ENCODE data around the gene FGB.
"Not testable (repeated sequence)": the region's sequence is repeated elsewhere in the genome, so short reads cannot be mapped to it uniquely, and the experiment has no call there.

DNA sequence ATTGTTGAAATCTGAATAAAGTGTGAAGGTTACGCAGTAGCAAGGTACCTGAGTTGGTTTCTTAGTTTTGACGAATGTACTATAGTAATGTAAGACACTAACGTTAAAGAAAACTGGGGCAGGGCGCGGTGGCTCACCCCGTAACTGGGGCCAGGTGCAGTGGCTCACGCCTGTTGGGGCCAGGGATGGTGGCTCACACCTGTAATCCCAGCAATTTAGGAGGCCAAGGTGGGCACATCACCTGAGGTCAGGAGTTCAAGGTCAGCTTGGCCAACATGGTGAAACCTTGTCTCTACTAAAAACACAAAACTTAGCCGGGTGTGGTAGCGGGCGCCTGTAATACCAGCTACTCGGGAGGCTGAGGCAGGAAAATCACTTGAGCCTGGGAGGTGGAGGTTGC, 34.5 kb downstream of the FGB start:
- TF ChIP-seq POLR2AphosphoS5 (IDR thresholded peaks at IDR 0.05; ENCODE audit: low read depth, low read length); POLR2A (IDR thresholded peaks at IDR 0.05; ENCODE audit: low read depth, low read length); TAF1 (IDR thresholded peaks at IDR 0.05; ENCODE audit: borderline replicate concordance, low read depth, low read length): not testable (repeated sequence)
